ENCODE data around the gene PPP2R3B. TPM values are rescaled to one million over a fixed set of nuclear protein-coding genes. Genes with fewer than 3 reads are reported as not detected.
A peak's percentile ranks its signal among the peaks of the same experiment; 100 is the strongest.
"Not testable (repeated sequence)": the region's sequence is repeated elsewhere in the genome, so short reads cannot be mapped to it uniquely, and the experiment has no call there.

PPP2R3B gene
- total RNA-seq, 1 experiment from 2014 or later = 30.4 TPM

DNA sequence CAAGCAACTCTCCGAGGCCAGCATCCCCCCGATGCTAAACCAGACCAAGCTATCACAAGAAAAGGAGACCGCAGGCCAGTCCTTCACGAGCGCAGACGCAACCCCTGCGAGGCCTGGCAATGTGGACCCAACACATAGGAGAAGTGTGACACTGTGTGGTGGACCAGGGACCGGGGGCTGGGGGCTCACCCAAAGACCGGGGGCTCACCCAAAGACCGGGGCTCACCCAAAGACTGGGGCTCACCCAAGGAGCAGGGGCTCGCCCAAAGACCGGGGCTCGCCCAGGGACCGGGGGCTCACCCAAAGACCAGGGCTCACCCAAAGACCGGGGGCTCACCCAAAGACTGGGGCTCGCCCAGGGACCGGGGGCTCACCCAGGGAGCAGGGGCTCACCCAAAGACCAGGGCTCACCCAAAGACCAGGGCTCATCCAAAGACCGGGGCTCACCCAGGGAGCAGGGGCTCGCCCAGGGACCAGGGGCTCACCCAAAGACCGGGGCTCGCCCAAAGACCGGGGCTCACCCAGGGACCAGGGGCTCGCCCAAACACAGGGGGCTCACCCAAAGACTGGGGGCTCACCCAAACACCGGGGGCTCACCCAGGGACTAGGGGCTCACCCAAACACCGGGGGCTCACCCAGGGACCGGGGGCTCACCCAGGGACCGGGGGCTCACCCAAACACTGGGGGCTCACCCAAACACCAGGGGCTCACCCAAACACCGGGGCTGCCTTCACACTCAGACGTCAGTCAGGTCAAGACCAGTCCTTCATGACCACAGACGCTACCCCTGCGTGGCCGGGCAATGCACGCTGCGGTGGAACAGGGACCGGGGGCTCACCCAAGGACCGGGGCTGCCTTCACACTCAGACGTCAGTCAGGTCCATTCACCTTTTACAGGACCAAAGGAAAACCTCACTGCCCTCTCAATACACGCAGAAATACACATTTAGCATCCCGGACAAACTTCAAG, 32.9 kb downstream of the PPP2R3B start:
- no peak for DNase-seq (ENCODE audit: low spot score)

DNA sequence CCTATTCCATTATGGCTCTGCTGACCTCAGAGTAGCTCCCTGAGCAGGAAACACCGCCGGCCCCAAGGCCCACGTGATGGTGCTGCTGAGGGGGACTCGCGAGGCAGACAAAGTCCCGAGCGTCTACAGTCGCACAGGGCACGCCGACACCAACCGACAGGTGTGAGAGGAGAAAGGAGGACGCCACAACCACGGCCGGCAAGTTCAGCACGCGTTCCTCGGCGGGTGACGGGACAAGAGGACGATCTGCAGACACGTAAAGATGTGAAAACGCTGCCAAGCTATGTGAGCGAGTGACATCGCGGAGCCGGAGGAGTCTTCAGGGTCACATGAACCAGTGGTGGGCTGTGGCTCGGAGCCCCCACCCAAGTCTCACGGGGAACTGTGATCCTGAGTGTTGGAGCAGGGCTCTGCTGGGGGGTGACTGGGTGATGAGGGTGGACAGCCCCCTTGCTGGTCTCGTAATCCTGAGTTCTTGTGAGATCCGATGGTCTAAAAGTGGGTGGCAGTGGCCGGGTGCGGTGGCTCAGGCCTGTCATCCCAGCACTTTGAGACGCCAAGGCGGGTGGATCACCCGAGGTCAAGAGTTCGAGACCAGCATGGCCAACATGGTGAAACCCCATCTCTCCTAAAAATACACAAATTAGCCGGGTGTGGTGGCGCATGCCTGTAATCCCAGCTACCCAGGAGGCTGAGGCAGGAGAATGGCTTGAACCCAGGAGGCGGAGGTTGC, 34.0 kb downstream of the PPP2R3B start:
- DNase-seq (ENCODE audit: low spot score) = no peak

GRCh38 chrX:352181-352580, 34.5 kb downstream of the PPP2R3B start:
- no peak for DNase-seq (ENCODE audit: low spot score)

- DNase-seq (ENCODE audit: low spot score) = no peak
Observed at GRCh38 chrX:351736-352135, 35.0 kb downstream of the PPP2R3B start.

DNA sequence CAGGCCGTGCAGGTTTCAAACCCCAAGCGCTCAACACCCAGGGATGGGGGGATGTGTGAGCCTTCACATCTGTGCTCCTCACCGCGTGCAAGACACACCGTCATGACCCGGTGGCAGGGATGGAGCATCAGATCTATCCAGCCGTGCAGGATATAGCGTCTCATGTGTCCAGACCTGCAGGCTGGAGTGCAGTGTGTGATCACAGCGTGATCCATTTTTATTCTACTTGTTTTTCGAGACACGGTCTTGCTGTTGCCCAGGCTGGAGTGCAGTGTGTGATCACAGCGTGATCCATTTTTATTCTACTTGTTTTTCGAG, 35.4 kb downstream of the PPP2R3B start:
- not testable (repeated sequence) for DNase-seq (ENCODE audit: low spot score)

GRCh38 chrX:350534-351323, 36.0 kb downstream of the PPP2R3B start:
- DNase-seq (ENCODE audit: low spot score) = no peak

DNA sequence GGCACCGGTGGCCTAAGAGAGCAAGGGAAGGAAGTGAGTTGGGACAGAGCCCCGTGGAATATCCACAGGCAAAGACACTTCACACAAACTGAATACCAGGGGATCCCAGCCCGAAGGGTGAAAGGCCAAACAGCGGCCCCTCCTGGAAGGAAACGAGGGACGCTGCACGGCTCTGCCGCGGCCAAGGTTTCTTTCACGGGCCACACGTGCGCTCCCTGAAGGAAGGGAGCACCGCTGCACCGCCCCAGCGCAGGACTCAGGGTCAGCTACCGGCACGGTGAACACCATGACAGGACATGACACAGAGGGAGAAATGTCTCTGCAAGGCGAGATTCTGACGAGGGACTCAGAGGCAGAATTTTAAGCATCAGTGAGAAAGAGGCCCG, 36.6 kb downstream of the PPP2R3B start:
- DNase-seq (ENCODE audit: low spot score) = no peak

GRCh38 chrX:349702-350101, 37.0 kb downstream of the PPP2R3B start:
- no peak for DNase-seq (ENCODE audit: low spot score)

DNA sequence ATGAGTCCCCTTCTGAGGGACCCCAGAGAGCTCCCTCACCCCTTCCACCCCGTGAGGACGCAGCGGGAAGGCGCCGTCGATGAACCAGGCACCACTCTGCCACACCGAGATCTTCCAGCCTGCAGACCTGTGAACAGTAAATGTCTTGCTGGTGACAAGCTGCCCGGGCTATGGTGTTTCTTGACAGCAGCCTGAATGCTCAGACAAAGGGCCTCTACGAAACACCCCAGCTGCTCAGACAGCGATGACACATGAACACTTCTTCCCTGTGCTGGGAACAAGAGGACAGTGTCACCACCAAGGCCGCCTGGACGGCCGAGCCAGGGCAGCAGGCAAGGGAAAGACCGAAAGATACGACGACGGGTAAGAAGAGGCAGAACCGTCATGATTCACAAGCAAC, 37.5 kb downstream of the PPP2R3B start:
- no peak for DNase-seq (ENCODE audit: low spot score)

GRCh38 chrX:348461-349117, 38.1 kb downstream of the PPP2R3B start:
- DNase-seq (ENCODE audit: low spot score) = peak; percentile 31

GRCh38 chrX:347351-348117, 39.2 kb downstream of the PPP2R3B start:
- no peak for DNase-seq (ENCODE audit: low spot score)

DNA sequence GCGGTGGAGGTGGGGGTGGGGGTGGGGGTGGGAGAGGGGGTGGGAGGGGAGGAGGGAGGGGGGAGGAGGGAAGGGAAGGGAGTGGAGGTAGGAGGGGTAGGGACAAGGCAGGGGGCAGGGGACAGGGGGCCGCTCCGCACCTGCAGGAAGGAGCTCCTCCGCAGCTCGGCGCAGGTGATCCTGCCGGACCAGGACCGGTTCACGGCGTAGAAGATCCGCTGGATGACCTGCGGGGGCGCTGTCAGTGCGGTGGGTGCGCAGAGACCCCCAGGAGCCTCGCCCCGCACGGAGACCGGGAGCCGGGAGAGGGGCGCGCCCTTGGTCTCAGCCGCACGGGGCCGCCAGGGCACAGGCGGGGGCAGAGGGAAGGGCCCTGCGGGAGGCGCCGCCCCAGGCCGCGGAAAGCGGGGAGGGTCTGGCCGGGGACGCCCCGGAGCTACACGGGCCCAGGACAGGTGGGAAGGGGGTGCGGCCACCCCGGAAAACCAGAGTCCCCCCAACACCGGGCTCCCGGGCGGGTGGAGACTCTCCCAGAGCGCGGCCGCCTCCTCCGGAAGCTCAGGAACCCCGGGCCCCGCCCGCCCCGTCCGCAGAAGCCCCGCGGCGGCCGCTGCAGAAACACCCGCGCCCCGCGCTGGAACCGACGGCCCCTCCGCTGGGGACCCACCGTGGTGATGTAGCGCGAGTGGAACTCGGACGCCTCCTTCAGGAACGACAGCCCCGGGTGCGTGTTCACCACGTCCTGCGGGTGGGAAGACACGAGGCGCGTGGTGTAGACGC, 40.5 kb downstream of the PPP2R3B start:
- DNase-seq (ENCODE audit: low spot score) = no peak

- DNase-seq (ENCODE audit: low spot score) = no peak
Observed at GRCh38 chrX:345020-345925, 41.4 kb downstream of the PPP2R3B start.

- DNase-seq (ENCODE audit: low spot score) = no peak
Observed at GRCh38 chrX:344371-344901, 42.3 kb downstream of the PPP2R3B start.

GRCh38 chrX:341541-342101, 45.1 kb downstream of the PPP2R3B start:
- DNase-seq (ENCODE audit: low spot score) = no peak

- no peak for DNase-seq (ENCODE audit: low spot score)
Observed at GRCh38 chrX:340641-341423, 45.9 kb downstream of the PPP2R3B start.

- no peak for DNase-seq (ENCODE audit: low spot score)
Observed at GRCh38 chrX:340121-340520, 46.6 kb downstream of the PPP2R3B start.

Measured in A172 (cell line).